Chondrocyte (in vitro differentiated cells): ENCODE data around the gene ODR4. TPM values are rescaled to one million over a fixed set of nuclear protein-coding genes. Genes with fewer than 3 reads are reported as not detected.

Source experiments
- DNase-seq: peaks from one replicate; pipeline ENCODE4 v3.0.0; 2021; ENCODE audit warnings: mixed read lengths, low spot score
- H3K27ac Mint-ChIP-seq: one replicate; pipeline ENCODE4 v1.8.0; 2021; ENCODE audit warnings: mild to moderate bottlenecking, moderate library complexity, mixed read lengths; ENCODE audit not compliant: unreplicated experiment
- H3K27me3 Mint-ChIP-seq: 2 replicates; pipeline ENCODE4 v1.8.0; 2021; ENCODE audit warnings: low read depth, mixed read lengths
- H3K36me3 Mint-ChIP-seq: 2 replicates; pipeline ENCODE4 v1.8.0; 2021; ENCODE audit warnings: low read depth, mixed read lengths
- H3K4me1 Mint-ChIP-seq: 2 replicates; pipeline ENCODE4 v1.8.0; 2021; ENCODE audit warnings: low read depth, mild to moderate bottlenecking, mixed read lengths
- H3K4me3 Mint-ChIP-seq: one replicate; pipeline ENCODE4 v1.8.0; 2021; ENCODE audit warnings: mild to moderate bottlenecking, moderate library complexity, mixed read lengths; ENCODE audit not compliant: unreplicated experiment
- H3K9me3 Mint-ChIP-seq: 2 replicates; pipeline ENCODE4 v1.8.0; 2021; ENCODE audit warnings: low read depth, mixed read lengths
- CTCF ChIP-seq: fragments of 200-600 bp; sonication (generic); IDR thresholded peaks from 2 replicates; pipeline ENCODE4 v1.5.0; 2021; ENCODE audit warnings: antibody characterized with exemption, mild to moderate bottlenecking, moderate library complexity
- total RNA-seq: library from RNA; stranded (reverse); gene quantifications from 3 replicates; pipeline ENCODE4 v1.2.1, GENCODE V29; 2021

The ODR4 gene
- total RNA-seq, 1 donor from 2014 or later: 16.7 TPM

DNA sequence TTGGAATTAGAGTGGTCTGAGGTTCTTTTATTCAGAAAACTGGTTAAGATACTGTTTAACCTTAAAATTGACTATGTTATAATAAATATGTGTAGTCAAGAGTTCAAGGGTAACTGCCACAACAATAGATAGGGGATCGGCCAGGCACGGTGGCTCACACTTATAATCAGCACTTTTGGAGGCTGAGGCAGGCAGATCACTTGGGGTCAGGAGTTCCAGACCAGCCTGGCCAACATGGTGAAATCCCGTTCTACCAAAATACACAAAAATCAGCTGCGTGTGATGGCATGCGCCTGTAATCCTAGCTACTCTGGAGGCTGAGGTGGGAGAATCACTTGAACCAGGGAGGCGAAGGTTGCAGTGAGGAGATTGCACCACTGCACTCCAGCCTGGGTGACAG, 45.8 kb downstream of the ODR4 start:
- no peak for TF ChIP-seq CTCF
- Mint-ChIP-seq H3K27ac (no peak overlapping the region), H3K27me3 (no peaks in the 10 kb centered on the region), H3K36me3 (peaks cover 11% of the 10 kb centered on the region), H3K9me3 (no peaks in the 10 kb centered on the region), H3K4me1 (peaks cover 6% of the 10 kb centered on the region), H3K4me3 (no peak overlapping the region)
- no peak for DNase-seq

DNA sequence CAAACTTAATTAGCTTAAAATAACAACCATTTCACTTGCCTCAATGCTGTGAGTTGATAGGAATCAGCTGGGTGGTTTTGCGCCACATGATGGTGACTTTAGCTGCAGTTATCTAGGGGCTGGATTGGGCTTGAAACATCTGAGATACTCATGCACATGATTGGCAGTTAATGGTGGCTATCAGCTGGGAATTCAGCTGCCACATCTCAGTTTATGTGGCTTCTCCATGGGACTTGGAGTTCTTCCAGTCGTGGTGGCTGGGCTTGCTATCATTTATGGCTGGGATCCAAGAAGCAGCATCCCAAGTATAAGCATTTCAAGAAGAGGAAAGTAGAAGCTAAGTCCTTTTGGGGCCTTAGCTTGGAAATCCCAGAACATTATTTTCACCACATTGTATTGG, 48.9 kb downstream of the ODR4 start:
- no peak for DNase-seq
- Mint-ChIP-seq H3K27ac (no peak overlapping the region), H3K4me3 (no peak overlapping the region), H3K4me1 (no peaks in the 10 kb centered on the region), H3K27me3 (no peaks in the 10 kb centered on the region), H3K9me3 (peaks cover 6% of the 10 kb centered on the region), H3K36me3 (no peaks in the 10 kb centered on the region)
- TF ChIP-seq CTCF: no peak

- Mint-ChIP-seq H3K4me3 (no peak overlapping the region), H3K27ac (no peak overlapping the region), H3K9me3 (peaks cover 6% of the 10 kb centered on the region), H3K4me1 (no peaks in the 10 kb centered on the region), H3K36me3 (no peaks in the 10 kb centered on the region), H3K27me3 (no peaks in the 10 kb centered on the region)
- TF ChIP-seq CTCF: no peak
- no peak for DNase-seq
These were observed 50.5 kb downstream of the ODR4 start for GRCh38 chr1:186426118-186426517.

- Mint-ChIP-seq H3K4me3 (no peak overlapping the region), H3K36me3 (no peaks in the 10 kb centered on the region), H3K27me3 (no peaks in the 10 kb centered on the region), H3K27ac (no peak overlapping the region), H3K4me1 (no peaks in the 10 kb centered on the region), H3K9me3 (peaks cover 6% of the 10 kb centered on the region)
- DNase-seq: no peak
- no peak for TF ChIP-seq CTCF
These were observed 53.4 kb downstream of the ODR4 start for GRCh38 chr1:186429017-186429416.

DNA sequence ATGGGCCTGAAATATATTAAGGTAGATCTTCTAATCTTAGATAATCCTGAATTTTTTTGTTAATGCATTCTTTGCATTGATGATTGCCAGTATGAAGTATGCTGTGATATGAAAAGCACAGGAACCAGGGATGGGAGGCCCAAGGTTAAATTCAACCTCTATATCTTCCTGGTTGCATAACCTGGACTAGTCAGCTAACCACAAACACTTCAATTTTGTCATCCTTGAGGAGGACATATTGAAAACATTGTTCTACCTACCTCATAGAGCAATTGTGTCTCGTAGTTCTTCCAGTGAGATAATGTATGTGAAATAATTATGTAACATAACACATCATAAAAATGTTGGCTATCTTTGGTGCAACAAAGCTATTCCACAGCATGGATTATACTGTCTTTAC, 59.7 kb downstream of the ODR4 start:
- Mint-ChIP-seq H3K4me1 (no peaks in the 10 kb centered on the region), H3K27me3 (no peaks in the 10 kb centered on the region), H3K36me3 (no peaks in the 10 kb centered on the region), H3K4me3 (no peak overlapping the region), H3K9me3 (no peaks in the 10 kb centered on the region), H3K27ac (no peak overlapping the region)
- TF ChIP-seq CTCF: no peak
- no peak for DNase-seq
